CD4-positive, alpha-beta T cell treated with Interleukin-12 subunit alpha and Interleukin-12 subunit beta, for 1 hour (primary cell): ENCODE measurements around the gene TPRG1L.
A peak's percentile ranks its signal among the peaks of the same experiment; 100 is the strongest.

Source experiments
- DNase-seq: peaks from one replicate; pipeline ENCODE4 v3.0.0-alpha.2; 2020

TPRG1L gene

GRCh38 chr1:3594706-3595377 is 30.0 kb upstream of the TPRG1L start:
- no peak for DNase-seq

- no peak for DNase-seq
Measured at GRCh38 chr1:3595949-3596348, 28.9 kb upstream of the TPRG1L start.

GRCh38 chr1:3596663-3597598 is 27.9 kb upstream of the TPRG1L start:
- no peak for DNase-seq

GRCh38 chr1:3597599-3597964 is 27.2 kb upstream of the TPRG1L start:
- DNase-seq = peak; percentile 24

GRCh38 chr1:3598051-3598491 is 26.7 kb upstream of the TPRG1L start:
- DNase-seq = no peak

- DNase-seq = no peak
Measured at GRCh38 chr1:3598522-3599285, 26.1 kb upstream of the TPRG1L start.

- no peak for DNase-seq
Measured at GRCh38 chr1:3599286-3599811, 25.5 kb upstream of the TPRG1L start.

- DNase-seq = no peak
Measured at GRCh38 chr1:3599816-3600215, 25.0 kb upstream of the TPRG1L start.

- DNase-seq = no peak
Measured at GRCh38 chr1:3600354-3600753, 24.5 kb upstream of the TPRG1L start.

GRCh38 chr1:3601743-3602142 is 23.1 kb upstream of the TPRG1L start:
- DNase-seq = no peak

GRCh38 chr1:3602375-3602774 is 22.4 kb upstream of the TPRG1L start:
- DNase-seq = no peak

- DNase-seq = no peak
Measured at GRCh38 chr1:3603156-3603555, 21.7 kb upstream of the TPRG1L start.

GRCh38 chr1:3603571-3604467 is 21.0 kb upstream of the TPRG1L start:
- DNase-seq = no peak

- no peak for DNase-seq
Measured at GRCh38 chr1:3604468-3604974, 20.3 kb upstream of the TPRG1L start.

- DNase-seq = no peak
Measured at GRCh38 chr1:3604997-3605823, 19.6 kb upstream of the TPRG1L start.

- no peak for DNase-seq
Measured at GRCh38 chr1:3606779-3607702, 17.8 kb upstream of the TPRG1L start.

- DNase-seq = no peak
Measured at GRCh38 chr1:3607703-3608065, 17.1 kb upstream of the TPRG1L start.

GRCh38 chr1:3608154-3608553 is 16.7 kb upstream of the TPRG1L start:
- no peak for DNase-seq

GRCh38 chr1:3609016-3609768 is 15.6 kb upstream of the TPRG1L start:
- no peak for DNase-seq
